ENCODE results near the gene LAT. TPM values are rescaled to one million over a fixed set of nuclear protein-coding genes. Genes with fewer than 3 reads are reported as not detected.
"Not testable (repeated sequence)": the region's sequence is repeated elsewhere in the genome, so short reads cannot be mapped to it uniquely, and the experiment has no call there.

LAT gene
- 2.3 and 3.0 TPM in 2 replicates for total RNA-seq

GRCh38 chr16:28984619-28985135, at the start of gene LAT:
TSS of gene LAT (plus strand) at chr16:28985052. CDS start at chr16:28985418, 366 bp downstream.
- no peak for DNase-seq (ENCODE audit: extremely low read depth, low read depth, low spot score)

- no peak for DNase-seq (ENCODE audit: extremely low read depth, low read depth, low spot score)
Observed at GRCh38 chr16:28935346-28935745, 49.5 kb upstream of the LAT start.

- peak; percentile 27 for DNase-seq (ENCODE audit: extremely low read depth, low read depth, low spot score)
Observed at GRCh38 chr16:28935924-28936783, 48.7 kb upstream of the LAT start.

- no peak for DNase-seq (ENCODE audit: extremely low read depth, low read depth, low spot score)
Observed at GRCh38 chr16:28936784-28937155, 48.1 kb upstream of the LAT start.

- no peak for DNase-seq (ENCODE audit: extremely low read depth, low read depth, low spot score)
Observed at GRCh38 chr16:28937222-28937876, 47.5 kb upstream of the LAT start.

- no peak for DNase-seq (ENCODE audit: extremely low read depth, low read depth, low spot score)
Observed at GRCh38 chr16:28938721-28939120, 46.1 kb upstream of the LAT start.

- not testable (repeated sequence) for DNase-seq (ENCODE audit: extremely low read depth, low read depth, low spot score)
Observed at GRCh38 chr16:28939825-28940224, 45.0 kb upstream of the LAT start.

GRCh38 chr16:28943281-28943680, 41.6 kb upstream of the LAT start:
- DNase-seq (ENCODE audit: extremely low read depth, low read depth, low spot score) = no peak

GRCh38 chr16:28946681-28947080, 38.2 kb upstream of the LAT start:
- DNase-seq (ENCODE audit: extremely low read depth, low read depth, low spot score) = no peak

GRCh38 chr16:28950648-28951409, 34.0 kb upstream of the LAT start, which contains the start of gene NFATC2IP:
TSS of gene NFATC2IP (plus strand) at chr16:28950937. CDS start at chr16:28951012, 75 bp downstream.
- peak; percentile 99 for DNase-seq (ENCODE audit: extremely low read depth, low read depth, low spot score)

- DNase-seq (ENCODE audit: extremely low read depth, low read depth, low spot score) = no peak
Observed at GRCh38 chr16:28951410-28951943, 33.4 kb upstream of the LAT start.

GRCh38 chr16:28958216-28958615, 26.6 kb upstream of the LAT start:
- DNase-seq (ENCODE audit: extremely low read depth, low read depth, low spot score) = no peak

- no peak for DNase-seq (ENCODE audit: extremely low read depth, low read depth, low spot score)
Observed at GRCh38 chr16:28958836-28959235, 26.0 kb upstream of the LAT start.

GRCh38 chr16:28964072-28964471, 20.8 kb upstream of the LAT start:
- DNase-seq (ENCODE audit: extremely low read depth, low read depth, low spot score) = no peak

- no peak for DNase-seq (ENCODE audit: extremely low read depth, low read depth, low spot score)
Observed at GRCh38 chr16:28964496-28964895, 20.4 kb upstream of the LAT start.

GRCh38 chr16:28967156-28967555, 17.7 kb upstream of the LAT start:
- DNase-seq (ENCODE audit: extremely low read depth, low read depth, low spot score) = no peak

- not testable (repeated sequence) for DNase-seq (ENCODE audit: extremely low read depth, low read depth, low spot score)
Observed at GRCh38 chr16:28969696-28970095, 15.2 kb upstream of the LAT start.

- peak; percentile 16 for DNase-seq (ENCODE audit: extremely low read depth, low read depth, low spot score)
Observed at GRCh38 chr16:28974007-28974436, 10.8 kb upstream of the LAT start.

- DNase-seq (ENCODE audit: extremely low read depth, low read depth, low spot score) = peak; percentile 71
Observed at GRCh38 chr16:28974437-28975157, 10.3 kb upstream of the LAT start, which contains the start of gene SPNS1. TSS of gene SPNS1 (plus strand) at chr16:28974778. CDS start at chr16:28975152, 374 bp downstream.

- DNase-seq (ENCODE audit: extremely low read depth, low read depth, low spot score) = no peak
Observed at GRCh38 chr16:28975158-28975599, 9.7 kb upstream of the LAT start.
